NB4 (cell line): Measurements from ENCODE around the gene ZBBX.

Experiments used
- CTCF ChIP-seq: IDR thresholded peaks from one replicate; pipeline ENCODE4 v1.5.1; 2012; ENCODE audit warnings: low read depth, low read length
- POLR2A ChIP-seq: IDR thresholded peaks from 2 replicates; pipeline ENCODE4 v1.6.1; 2011; ENCODE audit warnings: mild to moderate bottlenecking; ENCODE audit not compliant: insufficient read length; ENCODE audit errors: extremely low read depth

- TF ChIP-seq CTCF (no peak), POLR2A (no peak)
Observed at GRCh38 chr3:167355446-167355845, 24.7 kb downstream of the ZBBX start.
